Mesendoderm (in vitro differentiated cells): ENCODE results near the gene NT5C2.
"Not testable (repeated sequence)": the region's sequence is repeated elsewhere in the genome, so short reads cannot be mapped to it uniquely, and the experiment has no call there.

Source experiments
- DNase-seq: peaks from one replicate; pipeline ENCODE4 v3.0.0; 2013
- H2AK5ac ChIP-seq: 2 replicates; pipeline ENCODE4 v1.6.1; 2013; ENCODE audit warnings: low read length, inconsistent platforms
- H2BK120ac ChIP-seq: 2 replicates; pipeline ENCODE4 v1.6.1; 2013; ENCODE audit warnings: low read depth, mild to moderate bottlenecking, low read length, moderate library complexity, mixed read lengths
- H2BK15ac ChIP-seq: replicated peaks from 2 replicates; pipeline ENCODE4 v1.6.1; 2013; ENCODE audit warnings: low read depth, mild to moderate bottlenecking, moderate library complexity
- H2BK5ac ChIP-seq: 2 replicates; pipeline ENCODE4 v1.6.1; 2013; ENCODE audit warnings: low read length, inconsistent platforms
- H3K18ac ChIP-seq: 2 replicates; pipeline ENCODE4 v1.6.1; 2013; ENCODE audit warnings: mild to moderate bottlenecking, low read length, mixed read lengths
- H3K23ac ChIP-seq: one replicate; pipeline ENCODE4 v1.6.1; 2013; ENCODE audit warnings: low read length
- H3K27ac ChIP-seq: 2 replicates; pipeline ENCODE4 v1.5.1; 2013; ENCODE audit warnings: low read depth, mild to moderate bottlenecking, inconsistent platforms, low read length, moderate library complexity
- H3K27me3 ChIP-seq: 2 replicates; pipeline ENCODE4 v1.6.1; 2013; ENCODE audit warnings: low read length, control low read depth, mild to moderate bottlenecking, inconsistent platforms; ENCODE audit not compliant: insufficient read depth, poor library complexity
- H3K36me3 ChIP-seq: 2 replicates; pipeline ENCODE4 v1.6.1; 2013; ENCODE audit warnings: low read length, inconsistent platforms; ENCODE audit not compliant: control insufficient read depth, insufficient read depth
- H3K4ac ChIP-seq: one replicate; pipeline ENCODE4 v1.6.1; 2013; ENCODE audit warnings: low read depth, mild to moderate bottlenecking, low read length, moderate library complexity
- H3K4me1 ChIP-seq: 2 replicates; pipeline ENCODE4 v1.6.1; 2013; ENCODE audit warnings: low read depth, low read length, inconsistent platforms; ENCODE audit not compliant: control insufficient read depth
- H3K4me2 ChIP-seq: 2 replicates; pipeline ENCODE4 v1.6.1; 2013; ENCODE audit warnings: low read length
- H3K4me3 ChIP-seq: 2 replicates; pipeline ENCODE4 v1.5.1; 2013; ENCODE audit warnings: mild to moderate bottlenecking, low read length
- H3K56ac ChIP-seq: one replicate; pipeline ENCODE4 v1.6.1; 2013; ENCODE audit warnings: low read length
- H3K79me1 ChIP-seq: 2 replicates; pipeline ENCODE4 v1.6.1; 2013; ENCODE audit warnings: low read length, inconsistent platforms
- H3K79me2 ChIP-seq: 2 replicates; pipeline ENCODE4 v1.6.1; 2013; ENCODE audit warnings: mild to moderate bottlenecking, low read length; ENCODE audit not compliant: control insufficient read depth, insufficient read depth
- H3K9ac ChIP-seq: 2 replicates; pipeline ENCODE4 v1.6.1; 2013; ENCODE audit warnings: low read length, inconsistent platforms
- H4K5ac ChIP-seq: one replicate; pipeline ENCODE4 v1.6.1; 2013; ENCODE audit warnings: low read length
- H4K8ac ChIP-seq: one replicate; pipeline ENCODE4 v1.6.1; 2013; ENCODE audit warnings: low read depth, mild to moderate bottlenecking, control low read depth, low read length, moderate library complexity
- WGBS: extraction: QIAGEN DNeasy Blood & Tissue Kit; methylation state at CpG from one replicate; pipeline ENCODE4 v1.1.7; 2013; ENCODE audit warnings: low lambda C conversion rate, missing lambda C conversion rate; ENCODE audit not compliant: insufficient coverage; ENCODE audit errors: extremely low coverage; 5-methylcytosine and 5-hydroxymethylcytosine counted together

Gene NT5C2

DNA sequence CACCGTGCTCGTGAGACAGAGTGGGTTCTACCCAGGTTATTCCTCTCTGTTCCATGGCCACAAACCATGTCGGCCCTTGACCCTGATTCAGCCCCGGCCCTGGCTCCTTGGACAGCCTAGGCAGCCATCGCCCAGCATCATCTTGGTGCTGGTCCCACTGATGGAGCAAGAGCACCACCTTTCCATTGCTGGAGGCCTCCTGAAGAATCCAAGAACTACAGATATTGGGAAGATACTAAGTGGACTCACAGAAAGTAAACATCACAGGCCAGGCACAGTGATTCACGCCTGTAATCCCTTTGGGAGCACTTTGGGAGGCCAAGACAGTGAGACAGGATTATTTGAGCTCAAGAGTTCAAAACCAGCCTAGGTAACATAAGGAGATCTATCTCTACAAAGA, 125.1 kb downstream of the NT5C2 start:
- H3K9ac ChIP-seq = no peak overlapping the region
- no peaks in the 10 kb centered on the region for H3K4me1 ChIP-seq
- no peak overlapping the region for H3K4ac ChIP-seq
- no peak overlapping the region for H2BK120ac ChIP-seq
- no peak overlapping the region for H3K4me3 ChIP-seq
- no peak overlapping the region for H2BK15ac ChIP-seq
- WGBS = no CpG with 5 or more reads among the region's 6 CpGs
- no peak overlapping the region for H3K18ac ChIP-seq
- no peak overlapping the region for H3K27ac ChIP-seq
- no peak overlapping the region for H4K5ac ChIP-seq
- H4K8ac ChIP-seq = no peak overlapping the region
- no peaks in the 10 kb centered on the region for H3K79me1 ChIP-seq
- no peak overlapping the region for H2BK5ac ChIP-seq
- no peaks in the 10 kb centered on the region for H3K79me2 ChIP-seq
- no peak overlapping the region for H3K56ac ChIP-seq
- no peak for DNase-seq
- H3K4me2 ChIP-seq = no peak overlapping the region
- H2AK5ac ChIP-seq = no peak overlapping the region
- no peaks in the 10 kb centered on the region for H3K27me3 ChIP-seq
- no peak overlapping the region for H3K23ac ChIP-seq
- H3K36me3 ChIP-seq = no peaks in the 10 kb centered on the region

DNA sequence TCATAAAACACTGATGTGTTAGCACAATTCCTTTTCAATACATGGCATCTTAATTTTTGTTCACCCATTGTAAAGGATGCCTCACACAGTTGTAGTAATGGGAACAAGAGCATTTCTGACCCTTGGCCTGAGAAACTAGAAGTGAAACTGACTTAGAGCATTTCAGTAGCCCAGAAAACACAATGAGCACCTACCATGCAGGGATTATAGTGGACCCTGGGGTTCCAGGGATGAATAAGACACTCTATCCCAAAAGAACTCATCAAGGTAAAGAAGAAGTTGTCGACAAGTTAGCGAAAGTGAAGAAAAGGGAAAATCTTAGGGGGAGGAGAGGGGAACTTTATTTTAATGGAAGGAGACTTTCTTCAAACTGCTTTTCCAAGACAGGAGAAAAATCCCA, 125.6 kb downstream of the NT5C2 start:
- Histone ChIP-seq H3K27ac (no peak overlapping the region), H3K4me1 (no peaks in the 10 kb centered on the region), H3K9ac (no peak overlapping the region), H3K27me3 (no peaks in the 10 kb centered on the region), H4K5ac (no peak overlapping the region), H3K4me3 (no peak overlapping the region), H2BK15ac (no peak overlapping the region), H4K8ac (no peak overlapping the region), H2AK5ac (no peak overlapping the region), H3K56ac (no peak overlapping the region), H3K23ac (no peak overlapping the region), H3K79me1 (no peaks in the 10 kb centered on the region), H3K79me2 (no peaks in the 10 kb centered on the region), H3K36me3 (no peaks in the 10 kb centered on the region), H2BK120ac (no peak overlapping the region), H3K4ac (no peak overlapping the region), H2BK5ac (no peak overlapping the region), H3K4me2 (no peak overlapping the region), H3K18ac (no peak overlapping the region)
- no CpG with 5 or more reads among the region's 2 CpGs for WGBS
- DNase-seq = no peak

DNA sequence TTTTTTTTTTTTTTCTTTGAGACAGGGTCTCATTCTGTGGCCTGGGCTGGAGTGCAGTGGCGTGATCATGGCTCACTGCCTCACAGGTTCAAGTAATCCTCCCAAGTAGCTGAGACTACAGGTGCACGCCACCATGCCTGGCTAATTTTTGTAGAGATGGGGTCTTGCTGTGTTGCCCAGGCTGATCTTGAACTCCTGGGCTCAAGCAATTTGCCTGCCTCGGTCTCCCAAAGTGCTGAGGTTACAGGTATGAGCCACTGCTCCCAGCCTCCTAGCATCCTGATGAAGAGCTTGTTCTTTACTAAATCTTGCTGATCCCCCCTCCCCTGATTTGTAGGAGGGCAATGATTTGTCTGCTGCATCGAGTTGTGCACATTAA, 126.0 kb downstream of the NT5C2 start:
- H2BK120ac ChIP-seq, H2AK5ac ChIP-seq, H3K27me3 ChIP-seq, H3K4me1 ChIP-seq, H3K79me1 ChIP-seq, H3K4me3 ChIP-seq, H3K27ac ChIP-seq, H2BK5ac ChIP-seq, H3K56ac ChIP-seq, H3K4ac ChIP-seq, H3K36me3 ChIP-seq, H4K8ac ChIP-seq, DNase-seq, H4K5ac ChIP-seq, H3K18ac ChIP-seq, H3K4me2 ChIP-seq, H2BK15ac ChIP-seq, H3K79me2 ChIP-seq, H3K23ac ChIP-seq, H3K9ac ChIP-seq: not testable (repeated sequence)
- WGBS = no CpG with 5 or more reads among the region's 4 CpGs

DNA sequence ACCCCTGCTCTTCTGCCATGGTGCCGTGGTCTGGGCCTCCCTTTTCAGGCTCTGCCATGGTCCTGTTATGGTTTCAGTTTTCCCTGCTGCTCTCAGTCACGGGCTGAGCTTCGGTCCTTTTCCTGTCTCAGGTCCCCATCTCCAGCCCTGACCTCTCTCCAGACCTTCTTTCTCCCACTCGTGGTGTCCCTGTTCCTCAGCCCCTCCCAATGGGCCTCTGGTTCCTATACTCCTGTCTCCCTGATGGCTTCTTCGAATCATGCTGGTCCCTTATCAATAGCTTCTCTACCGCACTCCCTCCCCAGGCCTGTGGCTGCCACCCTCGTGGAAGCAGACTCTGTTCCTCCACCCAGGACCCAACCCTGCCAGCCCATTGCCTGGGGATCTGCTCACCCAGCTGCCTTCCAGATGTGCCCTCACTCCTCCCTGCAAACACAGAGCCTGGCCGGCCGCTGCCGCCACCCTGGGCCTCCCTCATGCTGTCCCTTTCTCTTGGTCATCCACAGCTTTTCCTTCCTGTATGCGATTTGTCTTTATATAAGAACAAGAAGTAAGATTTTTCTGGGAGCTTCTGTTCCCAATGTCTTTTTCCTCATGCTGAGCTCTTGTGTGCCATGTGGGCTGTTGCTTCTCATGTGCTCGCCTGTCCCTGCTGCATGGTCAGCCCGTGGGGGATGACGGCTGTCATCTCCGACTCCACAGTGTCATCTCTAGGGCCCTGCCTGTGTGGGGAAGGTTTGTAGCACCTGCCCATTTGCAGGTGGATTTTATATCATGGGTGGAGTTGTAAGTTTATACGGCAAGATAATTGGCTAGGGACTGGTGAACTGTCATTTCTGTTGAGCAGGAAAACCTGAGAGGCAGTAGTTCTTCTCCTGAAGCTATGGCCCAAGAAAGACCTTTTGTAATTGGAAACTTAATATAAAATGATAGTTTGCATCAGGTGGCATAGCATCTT, 126.7 kb downstream of the NT5C2 start:
- Histone ChIP-seq H3K56ac (no peak overlapping the region), H3K4ac (no peak overlapping the region), H4K5ac (no peak overlapping the region), H2BK5ac (no peak overlapping the region), H3K4me1 (no peaks in the 10 kb centered on the region), H4K8ac (no peak overlapping the region), H3K4me2 (no peak overlapping the region), H2BK120ac (no peak overlapping the region), H3K79me2 (no peaks in the 10 kb centered on the region), H3K79me1 (no peaks in the 10 kb centered on the region), H3K4me3 (no peak overlapping the region), H3K18ac (no peak overlapping the region), H3K27me3 (no peaks in the 10 kb centered on the region), H2AK5ac (no peak overlapping the region), H2BK15ac (no peak overlapping the region), H3K9ac (no peak overlapping the region), H3K36me3 (no peaks in the 10 kb centered on the region), H3K23ac (no peak overlapping the region), H3K27ac (no peak overlapping the region)
- no CpG with 5 or more reads among the region's 16 CpGs for WGBS
- no peak for DNase-seq

DNA sequence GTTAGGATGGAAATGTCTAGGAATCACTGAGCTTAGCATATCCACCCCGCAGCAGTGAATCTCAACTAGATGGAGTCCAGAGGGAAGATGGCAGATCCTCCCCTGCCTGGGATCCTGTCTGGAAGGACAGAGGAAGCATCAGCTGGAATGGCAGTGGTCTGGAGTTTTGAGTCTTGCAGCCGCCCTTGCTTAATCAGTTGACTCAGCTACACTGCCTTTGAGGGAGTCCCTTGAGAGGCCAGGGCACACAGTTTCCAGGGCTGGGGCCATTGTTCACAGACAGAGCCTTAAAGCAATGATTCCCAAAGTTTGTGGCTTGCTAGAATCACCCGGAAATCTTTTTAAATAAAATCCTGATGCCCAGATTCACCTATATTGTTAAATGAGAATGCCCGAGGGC, 128.1 kb downstream of the NT5C2 start:
- no peaks in the 10 kb centered on the region for H3K79me2 ChIP-seq
- H3K23ac ChIP-seq = no peak overlapping the region
- no CpG with 5 or more reads among the region's 4 CpGs for WGBS
- H2BK5ac ChIP-seq = no peak overlapping the region
- no peak overlapping the region for H3K4me2 ChIP-seq
- no peak overlapping the region for H4K8ac ChIP-seq
- no peak overlapping the region for H3K27ac ChIP-seq
- no peak overlapping the region for H2AK5ac ChIP-seq
- H2BK15ac ChIP-seq = no peak overlapping the region
- H3K4ac ChIP-seq = no peak overlapping the region
- no peak for DNase-seq
- no peaks in the 10 kb centered on the region for H3K36me3 ChIP-seq
- no peaks in the 10 kb centered on the region for H3K4me1 ChIP-seq
- no peak overlapping the region for H4K5ac ChIP-seq
- no peak overlapping the region for H3K18ac ChIP-seq
- H3K4me3 ChIP-seq = no peak overlapping the region
- H3K56ac ChIP-seq = no peak overlapping the region
- H2BK120ac ChIP-seq = no peak overlapping the region
- no peak overlapping the region for H3K9ac ChIP-seq
- no peaks in the 10 kb centered on the region for H3K27me3 ChIP-seq
- no peaks in the 10 kb centered on the region for H3K79me1 ChIP-seq
